ENCODE results near the gene CHD2.
A peak's percentile ranks its signal among the peaks of the same experiment; 100 is the strongest.
"Not testable (repeated sequence)": the region's sequence is repeated elsewhere in the genome, so short reads cannot be mapped to it uniquely, and the experiment has no call there.

The CHD2 gene

GRCh38 chr15:92899948-92900730, at the start of gene CHD2:
Gene CHD2 (plus strand): TSS chr15:92900324. CDS start chr15:92901238, 914 bp downstream.
- DNase-seq (ENCODE audit: low read depth): peak; percentile 57

GRCh38 chr15:92853222-92853621, 46.9 kb upstream of the CHD2 start:
- DNase-seq (ENCODE audit: low read depth): no peak

GRCh38 chr15:92861742-92862141, 38.4 kb upstream of the CHD2 start:
- DNase-seq (ENCODE audit: low read depth): no peak

- DNase-seq (ENCODE audit: low read depth): no peak
Measured at GRCh38 chr15:92864127-92864814, 35.9 kb upstream of the CHD2 start.

GRCh38 chr15:92869263-92869940, 30.7 kb upstream of the CHD2 start:
- no peak for DNase-seq (ENCODE audit: low read depth)

- DNase-seq (ENCODE audit: low read depth): no peak
Measured at GRCh38 chr15:92870010-92870591, 30.0 kb upstream of the CHD2 start.

- not testable (repeated sequence) for DNase-seq (ENCODE audit: low read depth)
Measured at GRCh38 chr15:92872967-92873366, 27.2 kb upstream of the CHD2 start.

- DNase-seq (ENCODE audit: low read depth): no peak
Measured at GRCh38 chr15:92877000-92877399, 23.1 kb upstream of the CHD2 start.

GRCh38 chr15:92877416-92877815, 22.7 kb upstream of the CHD2 start:
- DNase-seq (ENCODE audit: low read depth): no peak

GRCh38 chr15:92878593-92879053, 21.5 kb upstream of the CHD2 start:
- no peak for DNase-seq (ENCODE audit: low read depth)

- no peak for DNase-seq (ENCODE audit: low read depth)
Measured at GRCh38 chr15:92879949-92880725, 20.0 kb upstream of the CHD2 start.

GRCh38 chr15:92880796-92881195, 19.3 kb upstream of the CHD2 start:
- DNase-seq (ENCODE audit: low read depth): no peak

GRCh38 chr15:92881211-92881754, 18.8 kb upstream of the CHD2 start:
- DNase-seq (ENCODE audit: low read depth): no peak

- DNase-seq (ENCODE audit: low read depth): peak; percentile 97
Measured at GRCh38 chr15:92881802-92882696, 18.1 kb upstream of the CHD2 start.

GRCh38 chr15:92882697-92883162, 17.4 kb upstream of the CHD2 start:
- no peak for DNase-seq (ENCODE audit: low read depth)

GRCh38 chr15:92883163-92883875, 16.8 kb upstream of the CHD2 start:
- no peak for DNase-seq (ENCODE audit: low read depth)

GRCh38 chr15:92883876-92884435, 16.2 kb upstream of the CHD2 start:
- no peak for DNase-seq (ENCODE audit: low read depth)

- no peak for DNase-seq (ENCODE audit: low read depth)
Measured at GRCh38 chr15:92884436-92885223, 15.5 kb upstream of the CHD2 start.

All from activated gamma-delta T cell treated with anti-CD3 and anti-CD28 coated beads, Interleukin-2, amount 50 U/mL, for 16 hours (primary cell).